Effector CD4-positive, alpha-beta T cell (primary cell): ENCODE measurements around the gene KLHL18.
"Not testable (repeated sequence)": the region's sequence is repeated elsewhere in the genome, so short reads cannot be mapped to it uniquely, and the experiment has no call there.

Experiments
- DNase-seq: peaks from one replicate; pipeline ENCODE4 v3.0.0-alpha.2; 2020

The KLHL18 gene

DNA sequence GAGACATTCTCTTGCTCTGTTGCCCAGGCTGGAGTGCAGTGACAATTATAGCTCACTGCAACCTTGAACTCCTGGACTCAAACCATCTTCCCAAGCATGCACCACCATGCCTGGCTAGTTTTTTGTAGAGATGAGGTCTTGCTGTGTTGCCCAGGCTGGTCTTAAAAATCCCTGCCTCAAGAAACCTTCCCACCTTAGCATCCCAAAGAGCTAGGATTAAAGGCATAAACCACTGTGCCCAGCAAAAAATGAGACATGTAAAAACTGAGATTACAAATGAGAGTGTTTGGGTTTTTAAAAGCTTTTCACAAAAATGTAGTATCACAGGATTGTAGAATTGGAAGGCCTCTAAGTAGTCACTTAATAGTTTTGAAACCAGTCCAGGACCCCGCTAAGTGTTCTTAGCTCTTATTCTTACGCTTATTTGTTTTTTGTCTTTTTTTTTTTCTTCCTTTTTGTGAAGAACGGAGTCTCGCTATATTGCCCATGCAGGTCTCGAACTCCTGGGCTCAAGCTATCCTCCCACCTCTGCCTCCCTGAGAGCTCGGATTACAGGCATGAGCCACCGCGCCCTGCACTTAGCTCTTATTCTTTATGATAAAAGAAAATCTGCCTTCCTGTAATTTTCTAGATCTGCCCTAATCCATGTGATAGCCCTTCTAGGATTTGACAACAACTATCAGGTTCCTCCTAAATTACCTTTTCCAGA lies 31.5 kb downstream of the KLHL18 start:
- no peak for DNase-seq

DNA sequence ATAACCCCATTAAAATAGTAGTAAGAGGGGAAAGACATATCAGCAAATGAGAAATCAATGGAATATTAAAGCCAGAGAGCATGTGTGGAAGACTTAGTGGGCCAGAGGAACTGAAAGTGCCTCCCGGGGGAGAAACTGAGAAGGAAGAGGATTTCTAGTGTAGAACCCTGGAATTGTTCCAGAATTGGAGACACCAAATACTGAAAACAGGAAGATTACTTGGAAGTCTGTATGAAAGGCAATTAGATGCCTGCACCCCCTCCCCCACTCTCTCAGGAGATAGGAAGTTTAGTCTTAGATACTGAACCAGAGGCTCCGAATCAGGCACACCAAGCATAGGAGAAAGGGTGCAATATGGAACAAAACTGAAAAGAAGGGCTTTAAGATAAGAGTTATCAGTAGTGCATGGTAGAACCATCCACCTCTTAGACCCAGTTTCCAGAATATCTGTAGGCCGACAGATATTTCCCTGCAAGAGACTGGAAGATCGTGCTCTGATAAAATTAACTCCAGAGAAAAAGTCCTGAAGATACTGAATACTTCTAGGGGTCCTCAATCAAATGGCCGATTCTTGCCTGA lies 32.4 kb downstream of the KLHL18 start:
- DNase-seq = no peak

DNA sequence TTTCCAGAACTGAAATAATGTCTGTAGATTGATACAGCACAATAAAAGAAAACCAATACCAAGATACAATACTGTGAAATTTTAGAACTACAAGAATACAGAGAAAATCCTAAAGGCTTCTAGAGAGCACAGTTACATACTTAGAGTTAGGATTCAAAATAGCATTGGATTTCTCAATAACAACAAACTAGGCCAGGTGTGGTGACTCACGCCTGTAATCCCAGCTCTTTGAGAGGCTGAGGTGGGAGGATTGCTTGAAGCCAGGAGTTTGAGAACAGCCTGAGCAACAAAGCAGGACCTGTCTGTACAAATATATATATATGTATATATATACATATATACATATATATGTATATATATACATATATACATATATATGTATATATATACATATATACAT lies 33.4 kb downstream of the KLHL18 start:
- DNase-seq = not testable (repeated sequence)

DNA sequence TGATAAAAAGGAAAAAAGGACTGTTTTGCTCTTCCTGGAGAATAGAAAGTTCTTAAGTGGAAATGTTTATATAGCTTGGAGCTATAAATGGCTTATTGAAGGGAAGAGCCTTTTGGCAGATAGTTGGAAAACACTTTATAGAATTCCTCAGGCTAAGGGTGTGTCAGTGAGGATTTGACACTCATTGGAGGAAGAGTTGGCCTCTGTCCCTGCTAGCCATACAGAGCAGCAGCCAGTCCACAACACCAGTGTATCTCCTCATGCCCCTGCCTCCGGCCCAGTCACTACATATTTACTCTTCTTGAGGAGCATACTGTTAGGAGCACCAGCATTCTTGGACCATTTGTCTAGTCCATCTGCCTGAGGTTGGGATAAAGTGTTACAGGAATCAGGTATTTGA lies 36.2 kb downstream of the KLHL18 start:
- no peak for DNase-seq

DNA sequence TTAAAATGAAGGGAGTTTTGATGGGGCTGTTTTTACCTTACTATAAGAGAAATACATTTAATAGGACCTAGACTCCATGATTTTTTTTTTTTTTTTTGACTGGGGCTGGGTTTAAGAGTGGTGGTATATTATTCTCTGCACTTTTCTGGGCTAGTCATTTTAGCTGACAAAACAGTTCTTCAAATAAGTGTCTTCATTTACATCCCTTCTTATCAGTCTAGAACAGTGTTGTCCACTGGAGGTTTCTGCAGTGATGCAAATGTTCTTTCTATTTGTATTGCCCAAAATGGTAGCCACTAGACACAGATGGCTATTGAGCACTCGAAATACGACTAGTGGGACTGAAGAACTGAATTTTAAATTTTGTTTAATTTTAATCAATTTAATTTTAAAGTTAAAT lies 37.2 kb downstream of the KLHL18 start:
- DNase-seq = no peak

DNA sequence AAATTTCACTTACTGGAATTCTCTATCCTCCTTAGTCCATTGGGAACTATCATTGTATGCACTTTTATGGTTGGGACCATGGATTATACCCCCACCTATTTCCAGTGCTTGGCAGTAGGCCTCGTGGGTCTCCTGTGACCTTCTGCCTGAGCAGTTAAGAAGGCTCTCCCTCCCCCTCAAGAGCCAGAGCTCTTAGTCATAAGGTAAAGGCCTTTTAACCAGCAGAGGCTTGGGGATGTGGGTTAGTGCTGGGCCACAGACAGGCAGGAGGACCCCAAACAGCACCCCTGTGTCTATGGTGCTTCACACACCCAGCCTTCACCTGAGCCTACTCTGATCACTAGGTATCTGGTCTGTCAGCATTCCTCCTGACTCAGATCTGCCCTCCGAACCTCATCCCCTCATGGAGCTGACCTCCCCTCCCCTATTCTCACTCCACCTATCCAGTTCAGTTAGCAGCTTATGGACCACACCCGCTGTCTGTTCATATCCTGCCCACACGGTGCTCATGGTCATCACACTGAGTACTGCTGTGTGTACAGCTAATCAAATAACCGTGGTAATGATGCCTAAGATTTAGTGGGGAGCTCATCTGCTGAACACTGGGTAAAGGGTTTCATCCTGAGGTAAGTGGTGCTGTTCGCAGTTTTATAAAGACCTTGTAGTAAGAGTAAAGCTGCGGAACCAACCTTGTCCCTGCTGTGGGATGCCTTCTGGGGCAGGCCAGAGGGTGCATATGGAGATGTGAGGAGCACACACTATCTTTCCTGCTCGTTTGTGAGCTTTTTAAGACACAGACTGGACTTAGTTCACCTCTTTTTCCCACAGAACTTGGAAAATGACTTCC lies 40.9 kb downstream of the KLHL18 start:
- DNase-seq = no peak

DNA sequence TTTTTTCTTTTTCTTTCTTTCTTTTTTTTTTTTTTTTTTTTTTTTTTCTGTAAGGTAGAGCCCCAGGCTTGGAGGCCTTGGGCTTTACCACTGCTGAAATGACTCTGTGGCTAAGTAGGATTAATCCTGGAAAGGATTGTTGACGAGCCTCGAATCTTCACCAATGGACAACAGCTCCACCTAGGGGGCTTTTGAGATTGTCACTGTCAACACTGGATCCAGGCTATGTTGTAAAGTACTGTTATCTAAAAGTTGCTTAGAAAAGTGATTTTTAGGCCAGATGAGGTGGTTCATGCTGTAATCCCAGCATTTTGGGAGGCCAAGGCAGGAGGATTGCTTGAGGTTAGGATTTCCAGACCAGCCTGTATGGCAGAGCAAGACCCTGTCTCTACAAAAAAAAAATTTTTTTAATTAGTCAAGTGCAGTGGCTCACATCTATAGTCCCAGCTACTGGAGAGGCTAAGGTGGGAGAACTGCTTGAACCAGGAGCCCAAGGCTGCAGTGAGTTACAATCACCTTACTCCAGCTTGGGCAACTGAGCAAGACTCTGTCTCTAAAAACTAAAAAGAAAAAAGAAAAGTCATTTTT lies 41.6 kb downstream of the KLHL18 start:
- peak; percentile 41 for DNase-seq

DNA sequence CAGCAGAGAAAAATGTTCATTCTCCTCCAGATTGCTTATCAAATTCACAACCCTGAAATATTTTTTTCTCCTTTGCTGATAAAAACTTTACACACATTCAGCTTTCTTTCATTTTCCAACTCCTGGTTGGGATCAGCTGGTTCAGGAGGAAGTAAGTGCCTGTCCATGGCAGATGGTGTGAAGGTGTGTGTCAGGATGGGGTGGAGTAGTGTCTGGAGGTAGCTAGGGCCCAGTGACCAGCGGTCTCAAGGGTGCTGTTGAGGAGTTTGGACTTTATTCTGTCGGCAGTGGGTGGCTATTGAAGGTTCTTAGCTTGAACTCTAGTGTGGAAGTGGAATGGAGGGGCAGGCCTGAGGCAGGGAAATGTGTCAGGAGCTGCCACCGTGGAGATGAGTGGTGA lies 51.2 kb downstream of the KLHL18 start:
- no peak for DNase-seq

DNA sequence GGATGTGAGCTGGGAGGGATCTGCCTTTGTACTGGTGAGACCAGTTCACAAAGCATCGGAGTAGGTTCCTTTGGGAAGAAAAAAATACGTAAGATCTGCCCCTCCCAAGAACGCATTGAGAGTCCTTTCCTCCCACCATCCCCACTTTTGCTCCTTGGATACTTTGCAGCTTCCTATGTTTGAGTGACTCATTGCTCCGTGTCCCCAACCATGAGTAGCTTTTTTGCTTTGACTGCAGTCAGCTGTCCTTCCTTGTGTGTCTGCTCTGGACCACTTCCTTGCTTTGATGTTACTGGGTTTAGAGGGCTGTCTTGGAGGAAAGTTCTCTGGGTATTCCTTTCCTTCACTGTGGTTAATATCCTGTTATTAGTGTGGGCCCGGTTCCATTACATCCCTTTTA lies 54.9 kb downstream of the KLHL18 start:
- DNase-seq = no peak

DNA sequence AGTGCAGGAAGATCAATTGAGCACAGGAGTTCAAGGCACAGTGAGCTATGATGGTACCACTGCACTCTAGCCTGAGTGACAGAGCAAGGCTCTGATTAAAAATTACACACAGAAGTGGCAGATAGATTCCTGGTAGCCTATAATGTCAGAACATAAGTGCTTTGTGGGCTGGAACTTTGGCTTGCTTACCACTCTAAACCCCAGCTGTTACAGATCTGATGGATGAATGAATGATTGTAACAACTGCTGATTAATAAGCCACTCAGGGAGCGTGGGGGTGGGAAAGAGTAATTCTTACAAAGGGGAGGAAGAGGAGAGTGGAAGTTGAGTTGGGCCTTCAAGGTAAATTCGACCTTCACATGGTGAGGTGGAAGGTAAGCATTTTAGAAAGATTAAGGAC lies 57.2 kb downstream of the KLHL18 start:
- DNase-seq = no peak

DNA sequence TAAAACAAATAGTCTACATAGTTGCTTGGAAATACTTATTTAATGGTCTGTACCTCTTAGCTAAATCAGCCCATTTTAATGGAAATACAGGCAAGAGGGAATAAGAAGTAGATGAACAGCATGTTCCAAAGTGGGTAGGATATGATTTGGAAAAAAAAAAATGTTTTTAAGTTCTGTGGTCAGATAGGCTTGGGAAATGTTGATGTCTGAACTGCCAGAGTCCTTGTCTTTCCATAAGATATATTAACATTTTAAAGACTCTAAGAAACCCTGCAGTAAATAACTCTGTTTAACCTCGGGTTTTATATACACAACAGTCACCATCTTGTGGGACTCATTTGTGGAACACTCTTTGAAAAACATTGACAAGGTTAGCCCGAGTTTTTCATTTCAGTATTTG lies 58.1 kb downstream of the KLHL18 start:
- DNase-seq = no peak

DNA sequence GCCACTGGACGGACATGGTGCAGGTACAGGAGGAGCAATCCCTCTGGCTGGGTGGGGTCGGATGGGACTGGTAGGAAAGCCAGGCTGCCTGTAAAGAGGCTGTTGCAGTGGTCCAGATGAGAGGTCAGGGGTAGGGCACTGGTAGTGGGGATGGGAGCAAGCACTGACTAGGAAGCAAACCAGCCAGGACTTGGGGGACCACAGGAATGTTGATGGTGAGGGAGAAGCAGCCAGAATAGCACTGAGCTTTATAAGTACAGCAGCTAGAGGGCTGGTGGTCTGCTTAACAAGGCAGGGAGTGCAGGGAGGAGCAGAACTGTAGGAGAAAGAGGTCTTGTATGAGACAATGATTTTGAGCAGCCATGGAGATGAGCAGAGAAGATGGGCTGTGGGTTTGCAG lies 59.4 kb downstream of the KLHL18 start:
- no peak for DNase-seq

DNA sequence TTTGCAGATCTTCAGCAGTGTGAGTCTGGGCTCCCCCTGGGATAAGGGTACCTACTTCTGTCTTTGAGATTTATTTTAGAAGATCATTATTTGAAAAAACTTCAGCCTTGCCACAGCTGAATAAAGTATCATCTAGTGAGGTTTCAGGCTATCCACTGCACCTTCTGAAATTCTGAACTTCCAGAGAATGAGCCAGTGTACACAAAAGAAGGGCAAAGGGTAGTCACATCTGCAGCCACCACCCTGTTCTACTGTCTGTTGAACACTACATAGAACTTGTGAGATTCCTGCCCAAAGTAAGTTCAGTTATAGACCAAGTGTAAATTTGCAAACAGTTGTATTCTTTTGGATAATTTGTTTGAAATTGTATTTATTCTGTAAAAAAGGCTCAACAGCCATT lies 60.1 kb downstream of the KLHL18 start:
- DNase-seq = no peak

DNA sequence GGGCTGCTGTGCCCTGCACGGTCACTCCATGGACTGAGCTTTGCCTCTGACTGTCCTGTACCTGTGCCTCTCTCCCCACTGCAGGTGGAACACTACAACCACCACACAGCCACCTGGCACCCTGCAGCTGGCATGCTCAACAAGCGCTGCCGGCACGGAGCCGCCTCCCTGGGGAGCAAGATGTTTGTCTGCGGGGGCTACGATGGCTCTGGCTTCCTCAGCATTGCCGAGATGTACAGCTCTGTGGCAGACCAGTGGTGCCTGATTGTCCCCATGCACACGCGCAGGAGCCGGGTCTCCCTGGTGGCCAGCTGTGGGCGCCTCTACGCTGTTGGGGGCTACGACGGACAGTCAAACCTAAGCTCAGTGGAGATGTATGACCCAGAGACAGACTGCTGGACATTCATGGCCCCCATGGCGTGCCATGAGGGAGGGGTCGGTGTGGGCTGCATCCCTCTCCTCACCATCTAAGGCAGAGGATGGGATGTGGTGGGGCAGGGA lies 60.8 kb downstream of the KLHL18 start:
- DNase-seq = no peak

DNA sequence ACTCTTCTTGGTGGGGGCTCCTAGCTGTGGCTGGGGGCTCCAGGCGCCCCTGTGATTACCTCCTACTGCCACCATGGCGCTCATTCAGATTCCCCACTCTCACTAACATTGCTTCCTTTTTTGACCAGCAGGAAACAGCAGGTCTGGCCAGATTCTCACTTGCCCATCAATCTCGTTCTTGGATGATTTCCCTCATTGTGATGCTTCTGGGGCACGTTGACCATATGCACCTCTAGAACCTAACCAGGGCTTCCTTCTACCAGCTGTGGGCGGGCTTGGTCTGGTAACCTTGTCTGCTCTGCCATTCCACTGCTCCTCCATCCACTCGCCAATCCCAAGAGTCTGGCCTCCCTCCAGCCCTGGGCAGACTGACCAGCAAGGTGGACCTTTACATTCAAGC lies 62.2 kb downstream of the KLHL18 start:
- DNase-seq = no peak

DNA sequence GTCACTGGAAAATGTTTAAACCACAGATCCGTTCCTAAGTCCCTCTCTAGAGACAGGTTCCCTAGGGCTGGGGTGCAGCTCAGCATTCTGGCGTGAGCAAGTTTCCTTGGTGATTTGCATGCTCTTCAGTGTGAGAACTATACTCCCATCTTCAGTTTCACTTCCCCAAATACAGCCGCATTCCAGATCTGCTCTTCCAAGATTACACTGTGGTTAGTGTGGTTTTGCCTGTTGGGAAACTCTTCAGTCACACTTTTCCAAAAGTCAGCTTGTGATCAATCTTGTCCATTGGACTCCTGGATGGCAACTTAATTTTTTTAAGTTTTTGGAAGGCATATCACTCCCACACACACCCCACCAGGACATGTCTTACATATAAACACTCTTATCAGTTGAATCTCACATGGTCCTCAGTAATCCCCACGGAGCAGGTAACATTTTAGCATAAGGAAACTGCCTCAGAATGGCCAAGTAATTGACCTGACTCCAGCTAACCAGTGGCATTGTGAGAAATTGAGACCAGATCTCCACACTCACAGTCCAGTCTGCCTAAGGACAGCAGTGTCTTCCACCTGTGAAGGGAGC lies 64.6 kb downstream of the KLHL18 start:
- no peak for DNase-seq

DNA sequence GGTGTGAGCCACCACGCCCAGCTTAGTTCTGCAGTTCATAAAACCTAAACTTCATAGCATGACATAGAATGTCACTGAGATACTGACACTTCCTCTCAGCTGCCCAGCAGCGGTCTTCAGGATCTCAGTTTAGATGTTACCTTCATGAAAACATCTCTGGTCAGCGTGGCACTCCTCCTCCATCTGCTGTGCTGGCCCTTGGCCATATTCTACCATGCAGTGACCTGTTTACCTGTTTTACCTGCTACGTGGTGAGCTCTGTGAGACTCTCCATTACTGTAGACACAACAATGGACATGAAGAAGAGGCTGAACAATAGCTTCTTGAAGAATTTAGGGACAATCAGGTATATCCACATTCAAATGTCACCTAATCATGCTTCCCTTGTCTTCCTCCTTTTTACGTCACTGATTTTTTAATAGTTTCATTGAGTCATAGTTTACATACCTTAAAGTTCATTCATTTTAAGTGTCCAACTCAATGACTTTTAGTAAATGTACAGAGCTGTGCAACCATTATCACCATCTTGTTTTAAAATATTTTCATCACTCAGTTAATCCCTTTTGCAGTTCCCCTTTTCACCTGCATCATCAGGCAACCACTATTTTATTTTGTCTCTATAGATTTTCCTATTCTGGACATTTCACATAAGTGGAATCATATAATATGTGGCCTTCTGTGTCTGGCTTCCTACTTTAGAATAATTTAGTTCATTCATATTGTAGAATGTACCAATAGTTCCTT lies 65.8 kb downstream of the KLHL18 start:
- DNase-seq = no peak

DNA sequence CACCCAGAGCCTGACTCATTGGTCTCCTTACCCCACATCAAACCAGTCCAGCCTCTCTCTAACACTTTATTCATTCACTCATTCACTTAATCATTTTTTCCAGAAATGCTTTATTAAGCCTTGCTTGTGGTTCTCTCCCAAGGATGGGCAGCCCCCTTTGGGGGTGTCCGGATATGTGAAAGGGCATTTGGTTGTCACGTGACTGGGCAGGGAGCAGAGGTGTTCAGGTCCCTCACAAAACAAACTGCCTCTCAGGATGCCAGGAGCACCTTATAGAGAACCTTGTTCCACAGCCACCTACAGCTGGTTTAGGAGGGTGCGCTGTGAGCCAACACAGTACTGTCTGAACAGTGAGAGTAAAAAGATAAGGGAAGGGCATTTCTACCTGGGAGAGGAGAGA lies 72.3 kb downstream of the KLHL18 start:
- DNase-seq = no peak

DNA sequence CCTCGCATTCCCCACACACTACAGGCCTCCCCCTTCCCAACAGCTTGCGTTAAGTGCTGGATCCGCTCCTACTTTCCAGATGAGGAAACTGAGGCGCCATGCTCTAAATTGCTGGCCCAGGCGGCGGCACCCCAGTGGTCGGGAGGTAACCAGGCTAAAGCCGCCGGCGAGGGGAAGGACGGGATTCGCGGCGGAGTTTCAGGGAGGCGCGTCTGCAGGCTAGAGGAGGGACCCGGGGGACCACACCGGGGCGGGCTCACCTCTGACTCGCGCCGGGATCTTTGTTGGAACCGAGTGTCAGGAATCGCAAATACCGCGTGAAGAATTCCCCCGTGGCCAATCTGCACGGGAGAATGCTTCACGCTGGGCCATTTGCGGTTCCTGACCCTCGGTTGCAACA lies 73.5 kb downstream of the KLHL18 start:
- DNase-seq = no peak

DNA sequence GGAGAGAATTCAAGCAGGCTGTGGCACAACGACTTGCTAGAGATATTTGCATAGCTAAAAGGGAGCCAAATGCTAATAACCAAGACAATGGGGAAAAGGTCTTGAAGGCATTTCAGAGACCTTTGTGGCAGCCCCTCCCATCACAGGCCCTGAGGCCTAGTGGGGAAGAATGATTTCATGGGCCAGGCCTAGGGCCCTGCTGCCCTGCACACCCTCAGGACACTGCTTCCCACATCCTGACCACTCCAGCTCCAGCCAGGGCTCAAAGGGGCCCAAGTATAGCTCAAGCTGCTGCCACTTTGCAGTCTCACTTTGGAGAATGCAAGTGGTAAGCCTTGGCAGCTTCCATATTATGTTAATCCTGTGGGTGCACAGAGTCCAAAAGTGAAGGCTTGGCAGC lies 76.6 kb downstream of the KLHL18 start:
- no peak for DNase-seq

DNA sequence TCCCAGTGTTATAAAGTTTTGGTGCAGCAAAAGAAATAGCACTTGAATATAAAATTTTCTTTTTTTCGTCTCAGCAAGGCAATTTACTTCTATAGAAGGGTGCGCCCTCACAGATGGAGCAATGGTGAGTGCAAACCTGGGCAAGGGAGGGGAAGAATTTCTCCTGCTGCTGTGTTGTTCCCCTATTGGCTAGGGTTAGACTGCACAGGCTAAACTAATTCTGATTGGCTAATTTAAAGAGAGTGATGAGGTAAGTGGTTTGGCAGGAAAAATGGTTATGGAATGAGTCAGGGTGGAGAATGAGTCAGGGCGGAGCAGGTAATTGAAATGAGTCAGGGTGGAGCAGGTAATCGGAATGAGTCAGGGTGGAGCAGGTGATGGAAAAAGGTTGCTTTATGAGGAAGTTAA lies 77.4 kb downstream of the KLHL18 start:
- not testable (repeated sequence) for DNase-seq

DNA sequence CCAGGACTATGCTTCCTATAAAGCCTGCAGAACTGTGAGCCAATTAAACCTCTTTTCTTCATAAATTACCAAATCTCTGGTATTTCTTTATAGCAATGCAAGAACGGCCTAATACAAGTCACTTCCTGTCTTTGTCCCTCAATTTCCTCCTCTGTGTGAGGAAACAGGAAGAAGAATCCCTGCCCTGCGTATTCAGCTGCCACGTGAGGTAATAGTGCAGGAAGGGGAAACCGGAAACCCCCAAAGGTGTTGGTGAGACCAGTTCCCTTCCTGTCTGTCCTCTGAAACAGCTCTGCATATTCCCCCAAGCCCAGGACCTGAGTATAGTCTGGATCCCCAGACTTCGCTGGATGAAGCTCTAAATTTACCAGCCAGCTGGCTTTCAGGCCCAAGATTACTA lies 80.0 kb downstream of the KLHL18 start:
- DNase-seq = no peak
